ENCODE results near the gene SNAPC1.
A peak's percentile ranks its signal among the peaks of the same experiment; 100 is the strongest.

SNAPC1 gene

GRCh38 chr14:61749867-61750266 lies 12.4 kb upstream of the SNAPC1 start:
- peak overlapping the region in 1 of 2 experiments; percentile 76 for H3K4me3 ChIP-seq (ENCODE audit: low read depth in 1 of 2, low read length in 1 of 2)
- H3K4me1 ChIP-seq (ENCODE audit: control insufficient read depth in 1 of 2, insufficient read depth in 1 of 2, low read depth in 1 of 2, low read length in 1 of 2), result peaks cover 20 to 37% of the 10 kb centered on the region in 2 experiments
- H3K27ac ChIP-seq, result peak overlapping the region; percentile 94
- no peaks in the 10 kb centered on the region for H3K27me3 ChIP-seq
- H3K36me3 ChIP-seq, result peaks cover 36% of the 10 kb centered on the region
- no peaks in the 10 kb centered on the region for H3K9me3 ChIP-seq
- TF ChIP-seq, protein P1, sequence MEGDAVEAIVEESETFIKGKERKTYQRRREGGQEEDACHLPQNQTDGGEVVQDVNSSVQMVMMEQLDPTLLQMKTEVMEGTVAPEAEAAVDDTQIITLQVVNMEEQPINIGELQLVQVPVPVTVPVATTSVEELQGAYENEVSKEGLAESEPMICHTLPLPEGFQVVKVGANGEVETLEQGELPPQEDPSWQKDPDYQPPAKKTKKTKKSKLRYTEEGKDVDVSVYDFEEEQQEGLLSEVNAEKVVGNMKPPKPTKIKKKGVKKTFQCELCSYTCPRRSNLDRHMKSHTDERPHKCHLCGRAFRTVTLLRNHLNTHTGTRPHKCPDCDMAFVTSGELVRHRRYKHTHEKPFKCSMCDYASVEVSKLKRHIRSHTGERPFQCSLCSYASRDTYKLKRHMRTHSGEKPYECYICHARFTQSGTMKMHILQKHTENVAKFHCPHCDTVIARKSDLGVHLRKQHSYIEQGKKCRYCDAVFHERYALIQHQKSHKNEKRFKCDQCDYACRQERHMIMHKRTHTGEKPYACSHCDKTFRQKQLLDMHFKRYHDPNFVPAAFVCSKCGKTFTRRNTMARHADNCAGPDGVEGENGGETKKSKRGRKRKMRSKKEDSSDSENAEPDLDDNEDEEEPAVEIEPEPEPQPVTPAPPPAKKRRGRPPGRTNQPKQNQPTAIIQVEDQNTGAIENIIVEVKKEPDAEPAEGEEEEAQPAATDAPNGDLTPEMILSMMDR (IDR thresholded peaks at IDR 0.05), result no peak

DNA sequence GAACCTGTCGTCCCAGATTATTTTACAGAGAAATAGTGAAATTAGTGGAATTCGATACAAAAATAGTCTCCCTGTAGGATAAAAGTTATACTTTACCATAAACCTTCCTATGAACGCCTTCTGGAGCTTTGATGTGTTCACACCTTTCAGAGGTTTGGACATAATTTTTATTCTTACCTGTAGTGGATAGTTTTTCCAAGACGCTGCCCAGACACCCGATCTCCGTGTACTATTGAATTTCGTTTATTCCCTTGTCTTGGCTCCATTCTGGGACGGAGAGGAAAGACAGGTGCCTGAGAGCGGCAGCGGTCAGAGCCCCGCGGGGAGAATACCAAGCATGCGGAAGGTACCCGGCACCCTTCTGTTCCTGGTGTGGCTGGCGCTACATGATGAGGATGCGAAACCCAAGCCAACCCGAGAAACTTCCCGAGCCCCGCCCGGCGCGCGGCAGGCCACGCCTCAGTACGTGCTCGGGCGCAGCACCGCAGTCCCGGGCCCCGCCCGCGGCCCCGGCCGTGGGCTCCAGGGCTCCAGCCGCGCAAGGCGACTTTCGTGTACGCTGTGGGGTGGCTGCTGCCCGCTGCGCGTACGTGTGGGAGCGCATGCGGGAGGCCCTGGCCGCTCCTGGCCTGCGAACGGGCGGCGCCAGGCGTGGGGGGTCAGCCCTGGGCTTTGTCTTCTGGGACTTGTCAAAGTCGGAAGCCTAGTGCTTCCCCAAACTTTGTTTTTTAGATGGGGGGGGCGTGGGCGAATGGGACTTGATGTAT lies 11.3 kb upstream of the SNAPC1 start:
- H3K9me3 ChIP-seq, result no peaks in the 10 kb centered on the region
- peak overlapping the region; percentile 94 for H3K27ac ChIP-seq
- peaks cover 25% of the 10 kb centered on the region for H3K36me3 ChIP-seq
- H3K27me3 ChIP-seq, result no peaks in the 10 kb centered on the region
- peaks cover 20 to 37% of the 10 kb centered on the region in 2 experiments for H3K4me1 ChIP-seq (ENCODE audit: control insufficient read depth in 1 of 2, insufficient read depth in 1 of 2, low read depth in 1 of 2, low read length in 1 of 2)
- TF ChIP-seq, protein P1 (IDR thresholded peaks at IDR 0.05), result peak; percentile 15
- peak overlapping the region; percentile 75 to 76 for H3K4me3 ChIP-seq (ENCODE audit: low read depth in 1 of 2, low read length in 1 of 2)

DNA sequence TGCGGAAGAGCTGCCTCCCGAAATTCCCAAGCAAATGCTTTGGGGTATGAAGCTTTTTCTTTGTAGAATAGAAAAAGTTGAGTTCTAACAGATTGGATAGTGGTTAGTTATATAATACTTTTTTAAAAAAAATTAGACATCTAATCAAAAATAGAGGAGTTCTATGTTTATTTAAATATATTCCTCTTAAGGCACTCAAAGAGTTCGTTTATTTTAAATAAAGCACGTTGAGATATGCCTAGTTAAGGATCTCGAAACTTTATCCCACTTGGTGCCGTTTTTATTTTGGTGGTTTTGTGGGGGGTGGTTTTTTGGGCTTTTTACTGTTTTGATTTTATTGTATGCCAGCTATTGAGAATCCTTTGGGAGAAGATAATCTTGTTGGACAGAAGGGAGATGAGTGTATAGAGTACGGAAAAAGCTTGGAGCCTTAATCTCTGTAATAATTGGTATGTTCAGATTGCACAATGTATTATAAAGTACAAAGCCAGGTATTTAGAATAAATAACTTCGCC lies 10.7 kb upstream of the SNAPC1 start:
- H3K36me3 ChIP-seq, result peaks cover 20% of the 10 kb centered on the region
- H3K4me1 ChIP-seq (ENCODE audit: control insufficient read depth in 1 of 2, insufficient read depth in 1 of 2, low read depth in 1 of 2, low read length in 1 of 2), result peaks cover 20 to 37% of the 10 kb centered on the region in 2 experiments
- H3K4me3 ChIP-seq (ENCODE audit: low read depth in 1 of 2, low read length in 1 of 2), result peak overlapping the region; percentile 75 to 76
- peak overlapping the region; percentile 94 for H3K27ac ChIP-seq
- TF ChIP-seq, protein P1 (IDR thresholded peaks at IDR 0.05), result no peak
- H3K9me3 ChIP-seq, result no peaks in the 10 kb centered on the region
- no peaks in the 10 kb centered on the region for H3K27me3 ChIP-seq

- Histone ChIP-seq H3K36me3 (peaks cover 9% of the 10 kb centered on the region), H3K4me1 (ENCODE audit: control insufficient read depth in 1 of 2, insufficient read depth in 1 of 2, low read depth in 1 of 2, low read length in 1 of 2) (peaks cover 20 to 37% of the 10 kb centered on the region in 2 experiments), H3K4me3 (ENCODE audit: low read depth in 1 of 2, low read length in 1 of 2) (no peak overlapping the region), H3K9me3 (no peaks in the 10 kb centered on the region), H3K27me3 (no peaks in the 10 kb centered on the region), H3K27ac (peak overlapping the region; percentile 23)
- TF ChIP-seq, protein P1 (IDR thresholded peaks at IDR 0.05), result no peak
Observed at GRCh38 chr14:61752626-61753025, 9.6 kb upstream of the SNAPC1 start.

- H3K9me3 ChIP-seq, result no peaks in the 10 kb centered on the region
- peaks cover 20 to 37% of the 10 kb centered on the region in 2 experiments for H3K4me1 ChIP-seq (ENCODE audit: control insufficient read depth in 1 of 2, insufficient read depth in 1 of 2, low read depth in 1 of 2, low read length in 1 of 2)
- TF ChIP-seq, protein P1 (IDR thresholded peaks at IDR 0.05), result no peak
- H3K36me3 ChIP-seq, result no peaks in the 10 kb centered on the region
- H3K27me3 ChIP-seq, result no peaks in the 10 kb centered on the region
- no peak overlapping the region for H3K27ac ChIP-seq
- no peak overlapping the region for H3K4me3 ChIP-seq (ENCODE audit: low read depth in 1 of 2, low read length in 1 of 2)
Observed at GRCh38 chr14:61753631-61754030, 8.6 kb upstream of the SNAPC1 start.
